HEK293 (cell line): ENCODE results near the gene CARD8.
"Not testable (repeated sequence)": the region's sequence is repeated elsewhere in the genome, so short reads cannot be mapped to it uniquely, and the experiment has no call there.

Experiments used
- BCL11A ChIP-seq: fragments of 450-650 bp; formaldehyde crosslinking; IDR thresholded peaks from 2 replicates; pipeline ENCODE4 v1.5.1; 2016; ENCODE audit warnings: low read depth, missing biosample characterization, missing genetic modification characterization
- ZNF362 ChIP-seq: fragments of 450-650 bp; formaldehyde crosslinking; IDR thresholded peaks from 2 replicates; pipeline ENCODE4 v1.5.1; 2016; ENCODE audit warnings: missing biosample characterization, missing genetic modification characterization
- ZNF580 ChIP-seq: fragments of 450-650 bp; formaldehyde crosslinking; IDR thresholded peaks from 2 replicates; pipeline ENCODE4 v1.5.1; 2016; ENCODE audit warnings: missing biosample characterization, missing genetic modification characterization
- TF ChIP-seq, protein P1 (sequence below): fragments of 450-650 bp; formaldehyde crosslinking; IDR thresholded peaks from 2 replicates; pipeline ENCODE4 v1.5.1; 2016; ENCODE audit warnings: missing biosample characterization, missing genetic modification characterization
- TF ChIP-seq, protein P2 (sequence below): fragments of 450-650 bp; formaldehyde crosslinking; IDR thresholded peaks from 2 replicates; pipeline ENCODE4 v1.5.1; 2016; ENCODE audit warnings: missing biosample characterization, missing genetic modification characterization

- TF ChIP-seq, protein P1, sequence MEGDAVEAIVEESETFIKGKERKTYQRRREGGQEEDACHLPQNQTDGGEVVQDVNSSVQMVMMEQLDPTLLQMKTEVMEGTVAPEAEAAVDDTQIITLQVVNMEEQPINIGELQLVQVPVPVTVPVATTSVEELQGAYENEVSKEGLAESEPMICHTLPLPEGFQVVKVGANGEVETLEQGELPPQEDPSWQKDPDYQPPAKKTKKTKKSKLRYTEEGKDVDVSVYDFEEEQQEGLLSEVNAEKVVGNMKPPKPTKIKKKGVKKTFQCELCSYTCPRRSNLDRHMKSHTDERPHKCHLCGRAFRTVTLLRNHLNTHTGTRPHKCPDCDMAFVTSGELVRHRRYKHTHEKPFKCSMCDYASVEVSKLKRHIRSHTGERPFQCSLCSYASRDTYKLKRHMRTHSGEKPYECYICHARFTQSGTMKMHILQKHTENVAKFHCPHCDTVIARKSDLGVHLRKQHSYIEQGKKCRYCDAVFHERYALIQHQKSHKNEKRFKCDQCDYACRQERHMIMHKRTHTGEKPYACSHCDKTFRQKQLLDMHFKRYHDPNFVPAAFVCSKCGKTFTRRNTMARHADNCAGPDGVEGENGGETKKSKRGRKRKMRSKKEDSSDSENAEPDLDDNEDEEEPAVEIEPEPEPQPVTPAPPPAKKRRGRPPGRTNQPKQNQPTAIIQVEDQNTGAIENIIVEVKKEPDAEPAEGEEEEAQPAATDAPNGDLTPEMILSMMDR (tag by site-specific recombination) = not testable (repeated sequence)
- TF ChIP-seq, protein P2, sequence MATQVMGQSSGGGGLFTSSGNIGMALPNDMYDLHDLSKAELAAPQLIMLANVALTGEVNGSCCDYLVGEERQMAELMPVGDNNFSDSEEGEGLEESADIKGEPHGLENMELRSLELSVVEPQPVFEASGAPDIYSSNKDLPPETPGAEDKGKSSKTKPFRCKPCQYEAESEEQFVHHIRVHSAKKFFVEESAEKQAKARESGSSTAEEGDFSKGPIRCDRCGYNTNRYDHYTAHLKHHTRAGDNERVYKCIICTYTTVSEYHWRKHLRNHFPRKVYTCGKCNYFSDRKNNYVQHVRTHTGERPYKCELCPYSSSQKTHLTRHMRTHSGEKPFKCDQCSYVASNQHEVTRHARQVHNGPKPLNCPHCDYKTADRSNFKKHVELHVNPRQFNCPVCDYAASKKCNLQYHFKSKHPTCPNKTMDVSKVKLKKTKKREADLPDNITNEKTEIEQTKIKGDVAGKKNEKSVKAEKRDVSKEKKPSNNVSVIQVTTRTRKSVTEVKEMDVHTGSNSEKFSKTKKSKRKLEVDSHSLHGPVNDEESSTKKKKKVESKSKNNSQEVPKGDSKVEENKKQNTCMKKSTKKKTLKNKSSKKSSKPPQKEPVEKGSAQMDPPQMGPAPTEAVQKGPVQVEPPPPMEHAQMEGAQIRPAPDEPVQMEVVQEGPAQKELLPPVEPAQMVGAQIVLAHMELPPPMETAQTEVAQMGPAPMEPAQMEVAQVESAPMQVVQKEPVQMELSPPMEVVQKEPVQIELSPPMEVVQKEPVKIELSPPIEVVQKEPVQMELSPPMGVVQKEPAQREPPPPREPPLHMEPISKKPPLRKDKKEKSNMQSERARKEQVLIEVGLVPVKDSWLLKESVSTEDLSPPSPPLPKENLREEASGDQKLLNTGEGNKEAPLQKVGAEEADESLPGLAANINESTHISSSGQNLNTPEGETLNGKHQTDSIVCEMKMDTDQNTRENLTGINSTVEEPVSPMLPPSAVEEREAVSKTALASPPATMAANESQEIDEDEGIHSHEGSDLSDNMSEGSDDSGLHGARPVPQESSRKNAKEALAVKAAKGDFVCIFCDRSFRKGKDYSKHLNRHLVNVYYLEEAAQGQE (tag by site-specific recombination) = not testable (repeated sequence)
- TF ChIP-seq ZNF580 (tag by site-specific recombination); ZNF362; BCL11A (tag by site-specific recombination): not testable (repeated sequence)
Observed at GRCh38 chr19:48260359-48260714, 4.6 kb upstream of the CARD8 start.
